WI38 (cell line): ENCODE results near the gene PPP4R3A.

Experiments
- H3K4me3 ChIP-seq: 2 replicates; pipeline ENCODE4 v1.5.1; 2011; ENCODE audit warnings: low read depth, mild to moderate bottlenecking, control low read depth, low read length
- TF ChIP-seq, protein P1 (sequence below): IDR thresholded peaks from 2 replicates; pipeline ENCODE4 v1.5.1; 2012; ENCODE audit warnings: low read depth, mild to moderate bottlenecking, control low read depth, low read length

Gene PPP4R3A

GRCh38 chr14:91484186-91484585 lies 25.9 kb downstream of the PPP4R3A start:
- no peak overlapping the region for H3K4me3 ChIP-seq
- TF ChIP-seq, protein P1, sequence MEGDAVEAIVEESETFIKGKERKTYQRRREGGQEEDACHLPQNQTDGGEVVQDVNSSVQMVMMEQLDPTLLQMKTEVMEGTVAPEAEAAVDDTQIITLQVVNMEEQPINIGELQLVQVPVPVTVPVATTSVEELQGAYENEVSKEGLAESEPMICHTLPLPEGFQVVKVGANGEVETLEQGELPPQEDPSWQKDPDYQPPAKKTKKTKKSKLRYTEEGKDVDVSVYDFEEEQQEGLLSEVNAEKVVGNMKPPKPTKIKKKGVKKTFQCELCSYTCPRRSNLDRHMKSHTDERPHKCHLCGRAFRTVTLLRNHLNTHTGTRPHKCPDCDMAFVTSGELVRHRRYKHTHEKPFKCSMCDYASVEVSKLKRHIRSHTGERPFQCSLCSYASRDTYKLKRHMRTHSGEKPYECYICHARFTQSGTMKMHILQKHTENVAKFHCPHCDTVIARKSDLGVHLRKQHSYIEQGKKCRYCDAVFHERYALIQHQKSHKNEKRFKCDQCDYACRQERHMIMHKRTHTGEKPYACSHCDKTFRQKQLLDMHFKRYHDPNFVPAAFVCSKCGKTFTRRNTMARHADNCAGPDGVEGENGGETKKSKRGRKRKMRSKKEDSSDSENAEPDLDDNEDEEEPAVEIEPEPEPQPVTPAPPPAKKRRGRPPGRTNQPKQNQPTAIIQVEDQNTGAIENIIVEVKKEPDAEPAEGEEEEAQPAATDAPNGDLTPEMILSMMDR = no peak

DNA sequence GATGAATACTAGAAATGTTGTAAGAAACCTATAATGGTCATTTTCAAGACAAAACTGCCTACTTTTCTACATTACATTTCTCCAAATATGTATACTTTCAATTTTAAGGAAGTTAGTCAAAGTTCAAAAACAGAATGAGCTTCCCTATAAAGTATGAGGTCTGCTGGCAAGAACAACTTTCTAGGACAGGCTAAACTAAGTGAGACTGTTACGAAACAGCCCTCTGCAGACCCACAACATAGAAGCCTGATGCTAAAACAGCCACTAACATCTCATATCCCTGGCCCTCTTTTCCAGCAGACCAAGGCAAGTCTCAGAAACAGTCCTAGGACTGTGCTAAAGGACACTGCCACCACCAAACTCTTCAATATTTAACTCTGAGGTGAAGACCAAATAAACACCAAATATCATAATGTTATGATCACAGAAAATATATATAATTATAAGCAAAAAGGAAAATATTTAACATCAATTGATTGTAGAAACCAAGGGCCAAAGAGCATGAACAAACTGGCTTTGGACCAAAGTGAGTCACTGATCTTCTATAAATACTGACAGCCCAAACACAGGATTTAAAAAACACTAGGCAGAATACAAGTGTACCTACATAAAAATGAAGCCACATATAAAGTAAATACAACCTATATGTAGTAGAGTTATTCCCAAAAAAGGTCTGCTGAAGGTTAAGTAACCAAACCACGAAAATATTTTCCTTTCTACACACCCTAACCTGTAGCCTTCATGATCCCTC lies 27.7 kb downstream of the PPP4R3A start:
- TF ChIP-seq, protein P1 = no peak
- H3K4me3 ChIP-seq = no peak overlapping the region

DNA sequence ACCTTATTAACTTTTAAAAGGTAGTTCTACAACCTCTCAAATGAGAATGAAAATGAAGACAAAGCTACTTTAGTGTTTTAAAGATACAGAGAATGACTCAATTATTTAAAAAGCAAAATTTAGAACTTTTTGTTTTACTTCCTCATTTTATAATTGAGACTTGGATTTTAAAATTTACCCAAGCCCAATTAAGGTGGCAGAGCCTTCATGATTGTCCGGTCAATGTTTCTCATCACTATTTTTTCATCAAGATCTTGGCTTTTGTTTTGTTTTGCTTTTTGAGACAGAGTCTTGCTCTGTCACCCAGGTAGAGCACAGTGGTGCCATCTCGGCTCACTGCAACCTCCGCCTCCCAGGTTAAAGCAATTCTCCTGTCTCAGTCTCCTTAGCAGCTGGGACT lies 32.7 kb downstream of the PPP4R3A start:
- TF ChIP-seq, protein P1 = no peak
- no peak overlapping the region for H3K4me3 ChIP-seq

DNA sequence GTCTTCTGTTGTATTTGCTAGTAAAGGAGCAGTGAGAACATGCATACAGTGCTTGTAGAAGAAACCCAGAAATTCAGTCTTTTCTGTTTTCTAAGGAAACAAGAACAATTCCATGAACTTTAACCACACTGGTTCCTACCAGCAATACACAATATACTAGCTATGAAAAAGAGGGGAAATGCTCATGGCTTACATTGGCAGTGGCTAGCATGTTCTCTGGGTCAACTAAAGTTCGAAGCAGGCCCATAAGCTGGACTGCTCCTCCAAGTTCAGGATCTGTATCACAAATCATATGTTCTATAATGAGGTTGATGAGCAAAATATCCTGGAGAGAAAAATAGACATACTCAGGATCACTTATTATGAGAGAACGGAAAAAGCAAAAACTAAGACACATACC lies 37.1 kb downstream of the PPP4R3A start:
- TF ChIP-seq, protein P1 = no peak
- no peak overlapping the region for H3K4me3 ChIP-seq

DNA sequence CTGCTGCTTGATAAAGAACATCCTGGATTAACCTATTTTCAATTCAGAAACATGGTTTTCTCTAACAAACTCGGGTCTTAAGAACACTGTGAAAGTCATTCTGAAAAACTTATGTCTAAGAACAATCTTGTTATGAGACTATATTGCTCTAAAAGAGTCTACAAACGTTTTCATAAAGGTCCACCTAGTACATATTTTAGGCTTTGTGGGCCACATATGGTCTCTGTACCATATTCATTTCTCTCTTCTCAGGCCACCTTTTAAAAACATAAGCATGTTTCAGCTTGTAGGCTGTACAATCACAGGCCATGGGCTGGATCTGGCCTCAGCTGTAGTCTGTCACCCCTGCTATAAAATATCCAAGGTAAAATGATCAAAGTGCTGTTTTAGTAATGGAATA lies 39.9 kb downstream of the PPP4R3A start:
- no peak overlapping the region for H3K4me3 ChIP-seq
- TF ChIP-seq, protein P1 = no peak

DNA sequence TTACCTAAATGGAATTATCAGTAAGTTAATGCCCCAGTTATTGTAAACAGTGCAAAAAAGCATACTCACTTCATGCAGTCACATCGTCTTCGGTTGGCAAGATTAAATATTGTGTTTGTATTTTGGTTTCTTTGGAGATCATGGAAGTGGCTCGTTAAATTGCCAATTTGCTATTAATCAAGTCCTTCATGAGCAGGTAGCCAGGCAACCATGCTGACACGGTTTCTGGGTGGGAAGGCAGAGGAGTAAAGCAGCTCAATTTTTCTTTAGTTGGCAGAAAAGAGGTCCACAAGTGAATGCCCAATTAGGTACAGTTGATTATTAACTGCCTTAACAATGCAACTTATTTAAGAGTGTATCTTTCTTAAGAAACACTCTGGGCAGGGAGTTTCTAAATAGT lies 43.9 kb downstream of the PPP4R3A start:
- H3K4me3 ChIP-seq = no peak overlapping the region
- TF ChIP-seq, protein P1 = no peak

DNA sequence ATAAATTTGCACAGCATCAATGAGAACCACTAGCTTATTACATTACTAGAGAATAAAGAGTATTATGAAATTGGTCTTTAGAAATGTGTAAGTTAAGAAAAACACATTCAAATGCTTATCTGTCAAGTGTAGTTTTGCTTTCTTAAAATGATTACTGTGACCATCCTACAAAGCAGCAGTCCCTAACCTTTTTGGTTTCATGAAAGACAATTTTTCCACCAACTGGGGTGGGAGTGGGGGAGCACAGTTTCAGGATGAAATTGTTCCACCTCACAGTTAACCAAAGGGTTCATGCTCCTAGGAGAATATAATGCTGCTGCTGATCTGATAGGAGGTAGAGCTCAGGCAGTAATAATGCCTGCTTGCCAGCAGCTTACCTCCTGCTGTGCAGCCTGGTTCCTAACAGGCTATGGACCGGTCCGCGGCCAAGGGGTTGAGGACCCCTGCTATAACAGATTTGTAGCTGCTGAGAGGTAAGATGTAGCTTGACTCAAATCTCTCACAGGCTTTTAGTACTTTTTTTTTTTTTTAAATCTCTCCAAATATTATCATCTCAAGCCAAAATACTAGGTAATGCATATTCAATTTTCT lies 45.4 kb downstream of the PPP4R3A start:
- TF ChIP-seq, protein P1 = no peak
- H3K4me3 ChIP-seq = no peak overlapping the region
